Lower leg skin (tissue), 3 donors: ENCODE data around the gene TIPARP.

Source experiments
- POLR2A ChIP-seq, 2 donors: fragments of 450-650 bp; IDR thresholded peaks; one replicate each; pipeline ENCODE4 v1.6.1; 2016 to 2017; ENCODE audit warnings: antibody characterized with exemption in 2 of 2, mild to moderate bottlenecking in 1 of 2, moderate library complexity in 1 of 2
- TF ChIP-seq, protein P1 (sequence below), 3 donors: fragments of 450-650 bp; IDR thresholded peaks; one replicate each; pipeline ENCODE4 v1.5.1; 2016; ENCODE audit warnings: antibody characterized with exemption in 3 of 3, mild to moderate bottlenecking in 3 of 3, moderate library complexity in 2 of 3

DNA sequence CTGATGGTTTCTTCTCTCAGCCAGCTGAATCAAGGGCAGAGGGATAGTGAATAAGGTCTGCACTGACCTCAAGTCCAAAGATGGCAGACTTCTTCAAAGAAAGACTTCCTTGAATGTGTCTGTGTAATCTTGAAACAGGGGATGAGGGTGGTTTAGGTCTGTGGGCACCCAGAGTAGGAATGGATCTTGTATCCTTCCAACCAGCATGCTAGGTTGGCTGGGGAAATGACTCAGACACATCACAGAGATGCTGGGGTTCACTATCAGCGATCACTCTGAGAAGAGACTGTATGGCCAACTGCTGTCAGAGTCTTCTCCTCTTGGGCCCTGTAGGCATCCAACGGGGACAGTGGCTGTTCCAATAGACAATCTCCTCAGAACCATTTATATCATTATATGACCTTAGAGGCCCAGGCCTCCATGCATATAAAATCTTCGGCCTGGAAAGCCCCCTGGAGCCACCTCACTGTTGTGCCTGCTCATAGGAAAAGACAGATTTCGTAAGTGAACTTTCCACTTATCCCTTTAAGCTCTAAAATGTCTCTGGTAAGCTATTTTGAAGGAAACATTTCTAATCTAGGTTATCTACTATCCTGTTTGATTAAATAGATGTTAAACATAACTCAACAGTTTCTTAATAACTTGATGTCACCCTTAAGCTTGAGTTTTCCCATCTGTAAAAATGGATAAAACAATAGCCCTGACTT is 58.5 kb downstream of the TIPARP start:
- TF ChIP-seq, protein P1, sequence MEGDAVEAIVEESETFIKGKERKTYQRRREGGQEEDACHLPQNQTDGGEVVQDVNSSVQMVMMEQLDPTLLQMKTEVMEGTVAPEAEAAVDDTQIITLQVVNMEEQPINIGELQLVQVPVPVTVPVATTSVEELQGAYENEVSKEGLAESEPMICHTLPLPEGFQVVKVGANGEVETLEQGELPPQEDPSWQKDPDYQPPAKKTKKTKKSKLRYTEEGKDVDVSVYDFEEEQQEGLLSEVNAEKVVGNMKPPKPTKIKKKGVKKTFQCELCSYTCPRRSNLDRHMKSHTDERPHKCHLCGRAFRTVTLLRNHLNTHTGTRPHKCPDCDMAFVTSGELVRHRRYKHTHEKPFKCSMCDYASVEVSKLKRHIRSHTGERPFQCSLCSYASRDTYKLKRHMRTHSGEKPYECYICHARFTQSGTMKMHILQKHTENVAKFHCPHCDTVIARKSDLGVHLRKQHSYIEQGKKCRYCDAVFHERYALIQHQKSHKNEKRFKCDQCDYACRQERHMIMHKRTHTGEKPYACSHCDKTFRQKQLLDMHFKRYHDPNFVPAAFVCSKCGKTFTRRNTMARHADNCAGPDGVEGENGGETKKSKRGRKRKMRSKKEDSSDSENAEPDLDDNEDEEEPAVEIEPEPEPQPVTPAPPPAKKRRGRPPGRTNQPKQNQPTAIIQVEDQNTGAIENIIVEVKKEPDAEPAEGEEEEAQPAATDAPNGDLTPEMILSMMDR (IDR thresholded peaks at IDR 0.05), result no peak
- no peak for TF ChIP-seq POLR2A (IDR thresholded peaks at IDR 0.05)
